Measurements from ENCODE around the gene FXR1. TPM values are rescaled to one million over a fixed set of nuclear protein-coding genes. Genes with fewer than 3 reads are reported as not detected.

FXR1 gene
- total and polyA plus RNA-seq, 10 of the 15 experiments (the other 5 are each of a cell fraction or from before 2014, with no cell fraction given), result 38.5 to 159 (median 102) TPM

GRCh38 chr3:180934638-180935037, 22.2 kb downstream of the FXR1 start:
- no peaks in the 10 kb centered on the region for H4K20me1 ChIP-seq (ENCODE audit: control insufficient read depth, insufficient read depth)
- WGBS (ENCODE audit: insufficient coverage, insufficient replicate concordance, low lambda C conversion rate, missing lambda C conversion rate), result 100% methylated on average over 1 of the region's 1 CpG
- in situ Hi-C loops (cut with MboI), result no loop called here
- no peak for FAIRE-seq
- H3K4me2 ChIP-seq (ENCODE audit: control insufficient read depth, insufficient read depth), result no peak overlapping the region
- H2AFZ ChIP-seq (ENCODE audit: control insufficient read depth, low read depth, low read length), result no peak overlapping the region
- no TSS peak for BruUV-seq (replicated peaks)
- intact Hi-C loops (cut with micrococcal nuclease; ENCODE audit: unreplicated experiment), result no loop called here
- POLR2A ChIA-PET, result interaction anchor here (1.5 kb wide), 1 partner anchor 23 kb away, joined by 6 read pairs; the partner anchor contains the start of gene FXR1
- no peak for ATAC-seq
- no peak overlapping the region for H3K27ac ChIP-seq (ENCODE audit: control insufficient read depth, insufficient read depth)
- H3K27me3 ChIP-seq (replicated peaks in 1 of 2; ENCODE audit: control insufficient read depth in 2 of 2, insufficient read depth in 2 of 2, low read length in 1 of 2), result no peaks in the 10 kb centered on the region
- no peaks in the 10 kb centered on the region for H3K4me1 ChIP-seq (ENCODE audit: control insufficient read depth, insufficient read depth, low read length)
- SMC1A ChIA-PET (ENCODE audit: uncharacterized antibody, unreplicated experiment), result interaction anchor here (1.1 to 2.0 kb wide), 5 partner anchors 12 to 56 kb away, joined by 3 to 8 read pairs (median 4); no protein-coding TSS in a partner anchor
- H3K4me3 ChIP-seq, result no peak overlapping the region
- RAD21 ChIA-PET (ENCODE audit: unreplicated experiment), result interaction anchor here (1.0 kb wide), 1 partner anchor 21 kb away, joined by 4 read pairs; the partner anchor contains the start of gene FXR1
- no peaks in the 10 kb centered on the region for H3K9me3 ChIP-seq (replicated peaks; ENCODE audit: control insufficient read depth, insufficient read depth, low read length)
- peaks cover 44% of the 10 kb centered on the region for H3K79me2 ChIP-seq (ENCODE audit: control insufficient read depth, insufficient read depth, low read length)
- H3K36me3 ChIP-seq (ENCODE audit: control insufficient read depth in 2 of 2, insufficient read depth in 2 of 2, low read length in 1 of 2), result peaks cover 0 to 15% of the 10 kb centered on the region in 2 experiments
- no peak overlapping the region for H3K9ac ChIP-seq (ENCODE audit: control insufficient read depth, insufficient read depth, low read length)
- no peak for DNase-seq (ENCODE audit: low read depth, low spot score)
- CTCF ChIA-PET, result interaction anchor here (0.7 to 2.4 kb wide), 5 partner anchors 10 to 28 kb away, joined by 3 to 10 read pairs (median 3); partner anchors contain the start of gene FXR1
- TF ChIP-seq SMAD1 (IDR thresholded peaks at IDR 0.05; ENCODE audit: low read depth, partially characterized antibody) (no peak), SMAD5 (IDR thresholded peaks at IDR 0.05; ENCODE audit: low read depth) (no peak), E4F1 (IDR thresholded peaks at IDR 0.05; ENCODE audit: borderline replicate concordance, partially characterized antibody) (no peak), CBFB (IDR thresholded peaks at IDR 0.05; ENCODE audit: low read depth) (no peak), MAX (IDR thresholded peaks at IDR 0.05; ENCODE audit: low read depth, low read length) (no peak), ATF3 (IDR thresholded peaks at IDR 0.05; ENCODE audit: borderline replicate concordance, extremely low read depth, low read depth, low read length) (no peak), RAD51 (IDR thresholded peaks at IDR 0.05) (no peak), NR2F1 (conservative IDR thresholded peaks at IDR 0.05) (no peak), DPF2 (IDR thresholded peaks at IDR 0.05) (no peak), ZNF274 (IDR thresholded peaks at IDR 0.05; ENCODE audit: insufficient read depth, insufficient read length) (no peak), SRF (IDR thresholded peaks at IDR 0.05; ENCODE audit: low read depth in 2 of 2, low read length in 2 of 2) (no peak), RFX5 (IDR thresholded peaks at IDR 0.05; ENCODE audit: low read depth, low read length) (no peak), SREBF2 (IDR thresholded peaks at IDR 0.05; ENCODE audit: low read length) (no peak), ZNF384 (IDR thresholded peaks at IDR 0.05; ENCODE audit: borderline replicate concordance, low read depth, low read length) (no peak), HDAC2 (IDR thresholded peaks at IDR 0.05) (no peak), ZNF217 (IDR thresholded peaks at IDR 0.05) (no peak), HSF1 (IDR thresholded peaks at IDR 0.05; ENCODE audit: low read depth, low read length) (no peak), CEBPZ (IDR thresholded peaks at IDR 0.05; ENCODE audit: low read depth, low read length) (no peak), RCOR1 (conservative IDR thresholded peaks at IDR 0.05; ENCODE audit: low read depth, low read length) (no peak)
